Measurements from ENCODE around the gene METRN.

Gene METRN

DNA sequence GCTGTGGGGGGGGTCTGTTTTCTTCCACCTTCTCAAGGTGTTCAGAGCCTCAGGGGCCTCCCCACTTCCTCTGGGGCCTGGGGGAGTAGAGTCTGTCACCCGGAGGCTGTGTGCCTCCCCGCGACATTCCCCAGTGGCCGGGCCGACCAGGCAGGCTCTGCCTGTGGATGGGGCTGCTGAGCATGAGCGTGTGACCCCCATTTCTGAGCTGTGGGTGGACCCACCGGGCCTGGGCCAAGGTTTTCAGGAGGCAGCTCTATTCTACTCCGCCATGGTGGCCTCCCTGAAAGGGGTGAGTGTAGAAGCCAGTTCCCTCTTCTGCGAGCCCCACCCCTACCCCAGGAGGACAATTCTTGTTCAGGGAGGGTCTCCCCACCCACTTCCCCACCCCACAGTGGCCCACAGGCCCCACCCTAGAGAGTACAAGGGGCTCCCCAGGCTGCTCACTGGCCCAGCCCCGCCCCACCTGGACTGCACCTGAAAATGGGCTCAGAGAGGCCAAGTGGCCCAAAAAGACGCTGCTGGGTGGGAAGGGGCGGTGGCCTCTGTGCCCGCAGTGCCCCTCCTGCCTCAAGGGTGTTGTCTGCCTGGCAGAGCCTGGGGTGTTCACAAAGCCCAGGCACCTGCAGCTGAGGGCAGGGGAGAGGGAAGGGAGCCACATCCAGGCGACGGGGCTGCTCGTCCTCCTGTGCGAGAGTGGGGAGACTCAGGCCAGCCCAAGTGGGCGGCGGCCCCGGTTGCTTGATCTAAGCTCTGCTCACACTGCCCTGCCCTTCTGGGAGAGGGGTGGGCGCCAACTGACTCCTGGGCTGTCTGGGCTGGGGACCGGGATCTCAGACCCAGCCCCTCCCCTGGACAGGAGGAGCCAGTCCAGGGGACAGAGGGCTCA, 47.0 kb downstream of the METRN start:
- no peak for DNase-seq

DNA sequence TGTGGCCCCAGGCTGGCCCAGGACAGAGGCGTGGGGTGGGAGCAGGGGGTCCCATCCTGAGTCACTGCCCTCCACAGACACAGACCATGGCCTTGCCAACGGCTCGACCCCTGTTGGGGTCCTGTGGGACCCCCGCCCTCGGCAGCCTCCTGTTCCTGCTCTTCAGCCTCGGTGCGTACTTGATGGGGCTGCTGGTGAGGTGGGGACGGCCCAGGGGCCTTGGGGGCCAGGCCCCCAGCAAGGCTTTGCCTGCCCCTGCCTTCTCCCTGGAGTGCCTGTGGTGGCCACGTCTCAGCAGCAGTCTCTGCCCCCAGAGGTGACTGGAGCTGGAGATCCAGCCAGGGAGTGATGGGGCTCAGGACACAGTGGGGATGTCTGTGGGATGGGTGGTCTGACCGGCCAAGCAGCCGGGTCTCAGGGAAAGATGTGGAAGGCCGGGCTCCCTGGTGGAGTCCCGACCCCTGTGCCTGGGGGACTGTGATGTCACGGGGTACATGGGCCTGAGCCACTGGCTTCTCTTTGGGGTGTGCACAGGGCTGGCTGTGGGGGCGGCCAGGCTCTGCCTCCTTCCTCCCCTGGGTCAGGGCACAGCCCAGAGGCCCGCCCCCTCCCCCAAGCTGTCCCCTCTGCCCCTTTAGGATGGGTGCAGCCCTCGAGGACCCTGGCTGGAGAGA, 47.8 kb downstream of the METRN start:
- no peak for DNase-seq

DNA sequence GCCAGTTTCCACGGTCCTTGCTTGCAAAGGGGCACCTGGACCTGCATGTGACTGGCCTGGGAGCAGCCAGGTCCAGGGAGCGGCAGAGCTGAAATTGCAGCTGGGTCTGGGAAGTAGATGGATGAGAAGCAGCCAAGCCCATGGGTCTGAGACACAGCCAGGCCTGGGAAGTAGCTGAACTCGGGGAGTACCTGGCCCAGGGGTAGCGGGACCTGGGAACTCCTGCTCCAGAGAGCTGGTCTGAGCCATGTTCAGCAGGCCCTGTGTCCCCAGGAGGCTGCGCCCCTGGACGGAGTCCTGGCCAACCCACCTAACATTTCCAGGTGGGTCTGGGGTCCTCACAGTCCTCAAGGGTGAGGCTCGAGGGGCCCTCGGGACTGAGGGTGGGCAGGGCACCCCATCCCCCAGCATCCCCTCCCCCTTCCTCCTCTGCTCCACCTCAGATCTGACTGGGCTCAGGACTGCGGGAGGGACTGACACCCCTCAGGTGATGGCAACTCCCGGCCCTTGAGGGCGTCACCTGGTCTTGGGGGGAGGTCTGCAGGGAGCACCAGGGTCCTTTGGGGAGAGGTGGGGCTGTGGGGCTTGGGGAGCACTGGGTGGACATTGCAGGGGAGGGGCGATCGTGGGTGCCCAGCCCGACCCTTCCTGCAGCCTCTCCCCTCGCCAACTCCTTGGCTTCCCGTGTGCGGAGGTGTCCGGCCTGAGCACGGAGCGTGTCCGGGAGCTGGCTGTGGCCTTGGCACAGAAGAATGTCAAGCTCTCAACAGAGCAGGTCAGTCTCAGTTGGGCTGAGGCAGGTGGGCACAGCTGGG, 48.7 kb downstream of the METRN start:
- no peak for DNase-seq

DNA sequence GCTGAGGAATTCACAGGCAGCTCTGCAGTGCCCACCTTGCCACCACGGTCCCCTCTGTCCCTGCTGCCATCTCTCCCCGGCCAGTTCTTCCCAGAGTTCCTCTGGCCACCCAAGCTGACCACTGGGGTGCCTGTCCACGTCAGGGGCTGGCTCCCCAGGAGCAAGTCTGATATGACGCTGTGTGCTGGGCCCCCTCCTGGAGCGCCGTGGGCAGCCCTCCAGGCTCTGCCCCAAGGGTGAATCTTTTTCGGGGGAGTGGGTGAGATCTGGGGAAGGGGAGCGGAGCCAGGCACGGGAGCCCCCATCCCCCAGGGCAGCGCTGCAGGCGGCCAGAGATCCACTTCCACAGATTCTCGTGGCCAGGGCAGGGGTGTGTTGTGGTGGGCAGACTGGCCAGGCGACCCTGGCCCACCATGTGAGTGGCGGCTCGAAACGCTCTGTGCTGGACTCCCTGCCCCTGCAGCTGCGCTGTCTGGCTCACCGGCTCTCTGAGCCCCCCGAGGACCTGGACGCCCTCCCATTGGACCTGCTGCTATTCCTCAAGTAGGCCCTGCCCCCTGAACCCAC, 49.3 kb downstream of the METRN start:
- no peak for DNase-seq

DNA sequence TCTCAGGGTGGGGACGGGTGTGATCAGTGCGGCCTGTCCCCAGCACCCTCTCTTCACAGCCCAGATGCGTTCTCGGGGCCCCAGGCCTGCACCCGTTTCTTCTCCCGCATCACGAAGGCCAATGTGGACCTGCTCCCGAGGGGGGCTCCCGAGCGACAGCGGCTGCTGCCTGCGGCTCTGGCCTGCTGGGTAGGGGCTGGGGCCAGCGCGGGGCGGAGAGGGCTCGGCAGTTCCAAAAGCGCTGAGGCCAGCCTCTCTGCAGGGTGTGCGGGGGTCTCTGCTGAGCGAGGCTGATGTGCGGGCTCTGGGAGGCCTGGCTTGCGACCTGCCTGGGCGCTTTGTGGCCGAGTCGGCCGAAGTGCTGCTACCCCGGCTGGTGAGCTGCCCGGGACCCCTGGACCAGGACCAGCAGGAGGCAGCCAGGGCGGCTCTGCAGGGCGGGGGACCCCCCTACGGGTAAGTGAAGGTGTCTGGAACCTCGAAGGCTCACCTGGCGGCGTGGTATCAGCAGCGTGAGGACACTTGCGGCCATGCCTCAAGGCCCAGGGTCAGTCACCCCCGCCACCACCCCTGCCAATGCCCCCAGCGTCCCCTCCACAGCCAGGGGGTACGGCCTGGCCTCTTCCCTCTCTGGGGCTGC, 50.0 kb downstream of the METRN start:
- DNase-seq = no peak

DNA sequence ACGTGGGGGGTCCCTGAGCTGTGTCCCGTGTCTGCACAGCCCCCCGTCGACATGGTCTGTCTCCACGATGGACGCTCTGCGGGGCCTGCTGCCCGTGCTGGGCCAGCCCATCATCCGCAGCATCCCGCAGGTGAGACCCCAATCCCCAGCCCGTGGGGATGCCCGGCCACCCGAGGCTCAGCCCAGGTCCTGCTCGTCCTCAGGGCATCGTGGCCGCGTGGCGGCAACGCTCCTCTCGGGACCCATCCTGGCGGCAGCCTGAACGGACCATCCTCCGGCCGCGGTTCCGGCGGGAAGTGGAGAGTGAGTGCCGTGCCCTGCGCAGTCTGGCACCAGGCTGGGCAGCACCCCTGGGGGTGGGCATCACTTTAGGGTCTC, 50.6 kb downstream of the METRN start:
- no peak for DNase-seq

DNA sequence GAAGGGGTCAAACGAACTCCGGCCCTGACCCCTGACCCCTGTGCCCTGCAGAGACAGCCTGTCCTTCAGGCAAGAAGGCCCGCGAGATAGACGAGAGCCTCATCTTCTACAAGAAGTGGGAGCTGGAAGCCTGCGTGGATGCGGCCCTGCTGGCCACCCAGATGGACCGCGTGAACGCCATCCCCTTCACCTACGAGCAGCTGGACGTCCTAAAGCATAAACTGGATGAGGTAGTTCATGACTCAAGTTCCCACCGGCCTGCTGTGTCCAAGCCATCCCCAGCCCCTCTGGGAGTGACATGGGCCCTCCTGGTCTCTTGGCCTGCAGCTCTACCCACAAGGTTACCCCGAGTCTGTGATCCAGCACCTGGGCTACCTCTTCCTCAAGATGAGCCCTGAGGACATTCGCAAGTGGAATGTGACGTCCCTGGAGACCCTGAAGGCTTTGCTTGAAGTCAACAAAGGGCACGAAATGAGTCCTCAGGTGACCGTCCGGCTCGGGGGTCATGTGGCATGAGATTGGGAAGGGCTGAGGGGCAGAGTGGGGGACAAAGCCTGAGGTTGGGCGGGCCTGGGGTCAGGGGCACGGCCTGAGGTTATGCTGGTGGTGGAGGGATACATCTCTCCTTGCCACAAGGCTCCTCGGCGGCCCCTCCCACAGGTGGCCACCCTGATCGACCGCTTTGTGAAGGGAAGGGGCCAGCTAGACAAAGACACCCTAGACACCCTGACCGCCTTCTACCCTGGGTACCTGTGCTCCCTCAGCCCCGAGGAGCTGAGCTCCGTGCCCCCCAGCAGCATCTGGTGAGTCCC, 51.3 kb downstream of the METRN start:
- no peak for DNase-seq

DNA sequence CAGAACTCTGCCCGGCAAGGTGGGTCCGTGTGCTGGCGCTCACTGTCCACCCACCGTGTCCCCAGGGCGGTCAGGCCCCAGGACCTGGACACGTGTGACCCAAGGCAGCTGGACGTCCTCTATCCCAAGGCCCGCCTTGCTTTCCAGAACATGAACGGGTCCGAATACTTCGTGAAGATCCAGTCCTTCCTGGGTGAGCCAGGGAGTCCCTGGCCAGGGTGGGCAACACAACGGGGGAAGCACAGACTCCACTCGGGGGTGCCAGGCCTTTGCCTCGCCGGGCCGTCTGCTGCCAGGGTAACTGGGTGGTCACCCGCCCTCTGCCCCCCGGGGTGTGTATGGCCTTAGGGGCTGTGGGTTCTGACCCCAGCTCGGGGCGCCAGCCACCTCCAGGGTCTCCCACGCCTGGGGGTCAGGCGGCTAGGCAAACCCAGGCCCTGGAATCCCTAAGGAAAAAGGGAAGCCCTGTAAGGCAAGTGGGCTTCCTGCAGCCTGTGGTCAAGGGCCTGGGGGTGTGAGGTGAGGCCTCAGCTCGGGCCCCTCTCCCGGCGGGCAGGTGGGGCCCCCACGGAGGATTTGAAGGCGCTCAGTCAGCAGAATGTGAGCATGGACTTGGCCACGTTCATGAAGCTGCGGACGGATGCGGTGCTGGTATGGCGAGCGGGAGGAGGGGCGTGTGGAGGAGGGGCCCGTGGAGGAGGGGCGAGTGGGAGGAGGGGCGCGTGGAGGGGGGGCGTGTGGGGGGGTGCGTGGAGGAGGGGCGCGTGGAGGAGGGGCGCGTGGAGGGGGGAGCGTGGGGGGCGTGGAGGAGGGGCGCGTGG, 52.1 kb downstream of the METRN start:
- DNase-seq = no peak

DNA sequence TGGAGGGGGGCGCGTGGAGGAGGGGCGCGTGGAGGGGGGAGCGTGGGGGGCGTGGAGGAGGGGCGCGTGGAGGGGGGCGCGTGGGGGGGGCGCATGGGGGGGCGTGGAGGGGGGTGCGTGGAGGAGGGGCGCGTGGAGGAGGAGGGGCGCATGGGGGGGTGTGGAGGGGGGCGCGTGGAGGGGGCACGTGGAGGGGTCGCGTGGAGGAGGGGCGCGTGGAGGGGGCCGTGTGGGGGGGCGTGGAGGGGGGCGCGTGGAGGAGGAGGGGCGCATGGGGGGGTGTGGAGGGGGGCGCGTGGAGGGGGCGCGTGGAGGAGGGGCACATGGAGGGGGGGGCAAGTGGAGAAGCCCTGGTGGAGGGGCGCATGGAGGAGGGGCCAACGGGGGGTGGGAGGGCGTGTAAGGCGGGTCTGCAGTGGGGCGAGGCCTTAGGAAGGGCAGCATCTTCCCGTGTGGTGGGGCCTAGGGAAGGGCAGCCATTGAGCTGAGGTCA, 52.9 kb downstream of the METRN start:
- no peak for DNase-seq

DNA sequence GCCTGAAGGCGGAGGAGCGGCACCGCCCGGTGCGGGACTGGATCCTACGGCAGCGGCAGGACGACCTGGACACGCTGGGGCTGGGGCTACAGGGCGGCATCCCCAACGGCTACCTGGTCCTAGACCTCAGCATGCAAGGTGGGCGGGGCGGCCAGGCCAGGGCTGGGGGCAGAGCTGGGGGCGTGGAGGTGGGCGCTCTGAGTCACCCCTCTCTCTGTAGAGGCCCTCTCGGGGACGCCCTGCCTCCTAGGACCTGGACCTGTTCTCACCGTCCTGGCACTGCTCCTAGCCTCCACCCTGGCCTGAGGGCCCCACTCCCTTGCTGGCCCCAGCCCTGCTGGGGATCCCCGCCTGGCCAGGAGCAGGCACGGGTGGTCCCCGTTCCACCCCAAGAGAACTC, 53.5 kb downstream of the METRN start:
- DNase-seq = no peak

Measured in T-helper 9 cell (primary cell).